Cardiac fibroblast (primary cell): Measurements from ENCODE around the gene ZNF274.

Experiments
- DNase-seq, 2 donors: peaks; one replicate each; pipeline versions ENCODE4 v3.0.0 to v3.0.0-alpha.2; 2010; ENCODE audit warnings: low read depth in 2 of 2
- H3K4me3 ChIP-seq, 2 donors: replicated peaks in 1 of 2; 1 replicate in 1 of 2; 2 replicates in 1 of 2; pipeline ENCODE4 v1.5.1; 2011; ENCODE audit warnings: low read depth in 2 of 2, low read length in 2 of 2, mild to moderate bottlenecking in 2 of 2, moderate library complexity in 1 of 2
- CTCF ChIP-seq: IDR thresholded peaks from one replicate; pipeline ENCODE4 v1.5.1; 2011; ENCODE audit warnings: low read depth, mild to moderate bottlenecking, low read length, inconsistent platforms

ZNF274 gene

GRCh38 chr19:58212336-58213074 lies 29.6 kb downstream of the ZNF274 start:
- no peak for TF ChIP-seq CTCF
- H3K4me3 ChIP-seq: no peak overlapping the region
- DNase-seq: peak in 1 of 2 donors; percentile 17

GRCh38 chr19:58213075-58213369 lies 30.2 kb downstream of the ZNF274 start:
- no peak for DNase-seq
- no peak overlapping the region for H3K4me3 ChIP-seq
- no peak for TF ChIP-seq CTCF

- no peak for TF ChIP-seq CTCF
- H3K4me3 ChIP-seq: no peak overlapping the region
- DNase-seq: no peak
Observed at GRCh38 chr19:58217069-58217481, 34.2 kb downstream of the ZNF274 start.

- H3K4me3 ChIP-seq: no peak overlapping the region
- DNase-seq: no peak
- TF ChIP-seq CTCF: no peak
Observed at GRCh38 chr19:58217607-58218391, 34.9 kb downstream of the ZNF274 start.

- TF ChIP-seq CTCF: peak; percentile 23
- H3K4me3 ChIP-seq: no peak overlapping the region
- peak; percentile 37 to 48 for DNase-seq
Observed at GRCh38 chr19:58218899-58219298, 36.0 kb downstream of the ZNF274 start.

GRCh38 chr19:58227964-58228584 lies 45.2 kb downstream of the ZNF274 start:
- no peak for TF ChIP-seq CTCF
- no peak for DNase-seq
- H3K4me3 ChIP-seq: peak overlapping the region; percentile 88 to 95
